Gastroesophageal sphincter (tissue), 4 donors: ENCODE measurements around the gene DLK1. TPM values are rescaled to one million over a fixed set of nuclear protein-coding genes. Genes with fewer than 3 reads are reported as not detected.

Experiments used
- ATAC-seq: fragments of 150-250 bp; one replicate; pipeline ENCODE4 v1.9.1; 2016; ENCODE audit warnings: mild to moderate bottlenecking, moderate library complexity
- H3K27ac ChIP-seq, 4 donors: fragments of 200-600 bp; sonication (generic) in 3 of 4; 1 replicate in 3 of 4; 2 replicates in 1 of 4; pipeline ENCODE4 v1.5.1; 2016 to 2019
- H3K27me3 ChIP-seq: fragments of 200-600 bp; sonication (generic); one replicate; pipeline ENCODE4 v1.5.1; 2019
- H3K36me3 ChIP-seq, 2 donors: fragments of 200-600 bp; sonication (generic); one replicate each; pipeline ENCODE4 v1.5.1; 2019; ENCODE audit warnings: control low read depth in 1 of 2
- H3K4me1 ChIP-seq, 3 donors: fragments of 200-600 bp; sonication (generic); 1 replicate in 2 of 3; 2 replicates in 1 of 3; pipeline ENCODE4 v1.5.1; 2016 to 2019; ENCODE audit warnings: control low read depth in 2 of 3
- H3K4me3 ChIP-seq, 2 donors: fragments of 200-600 bp; sonication (generic); one replicate each; pipeline ENCODE4 v1.5.1; 2019; ENCODE audit warnings: mild to moderate bottlenecking in 1 of 2, moderate library complexity in 1 of 2
- H3K9me3 ChIP-seq, 3 donors: fragments of 200-600 bp; sonication (generic); one replicate each; pipeline ENCODE4 v1.5.1; 2017 to 2019; ENCODE audit warnings: control low read depth in 2 of 3
- EP300 ChIP-seq: sonication (generic); formaldehyde crosslinking; IDR thresholded peaks from one replicate; pipeline ENCODE4 v1.6.1; 2017; ENCODE audit warnings: antibody characterized with exemption, mild to moderate bottlenecking
- POLR2A ChIP-seq, 2 donors: fragments of 450-650 bp; IDR thresholded peaks; one replicate each; pipeline ENCODE4 v1.6.1; 2017; ENCODE audit warnings: antibody characterized with exemption in 2 of 2, mild to moderate bottlenecking in 2 of 2, moderate library complexity in 1 of 2
- POLR2AphosphoS5 ChIP-seq: sonication (generic); formaldehyde crosslinking; IDR thresholded peaks from one replicate; pipeline ENCODE4 v1.6.1; 2017; ENCODE audit warnings: antibody characterized with exemption
- WGBS, 2 donors: methylation state at CpG; one replicate each; pipeline ENCODE4 v1.1.5; 2018; ENCODE audit warnings: low coverage in 1 of 2; 5-methylcytosine and 5-hydroxymethylcytosine counted together
- total RNA-seq, 4 donors: library from RNA; depleted of rRNA; stranded (reverse); fragments of >200 nt; gene quantifications; one replicate each; pipeline ENCODE4 v1.1.0, GENCODE V29; 2016
- TF ChIP-seq, protein P1 (sequence below), 4 experiments: fragments of 200-600 bp in 2 of 4; fragments of 450-650 bp in 2 of 4; sonication (generic) in 1 of 4; IDR thresholded peaks; one replicate each; pipeline ENCODE4 v1.5.1; 2017 to 2019; ENCODE audit warnings: antibody characterized with exemption in 4 of 4, mild to moderate bottlenecking in 2 of 4, moderate library complexity in 2 of 4

Gene DLK1
- total RNA-seq, 4 donors from 2014 or later = not detected

DNA sequence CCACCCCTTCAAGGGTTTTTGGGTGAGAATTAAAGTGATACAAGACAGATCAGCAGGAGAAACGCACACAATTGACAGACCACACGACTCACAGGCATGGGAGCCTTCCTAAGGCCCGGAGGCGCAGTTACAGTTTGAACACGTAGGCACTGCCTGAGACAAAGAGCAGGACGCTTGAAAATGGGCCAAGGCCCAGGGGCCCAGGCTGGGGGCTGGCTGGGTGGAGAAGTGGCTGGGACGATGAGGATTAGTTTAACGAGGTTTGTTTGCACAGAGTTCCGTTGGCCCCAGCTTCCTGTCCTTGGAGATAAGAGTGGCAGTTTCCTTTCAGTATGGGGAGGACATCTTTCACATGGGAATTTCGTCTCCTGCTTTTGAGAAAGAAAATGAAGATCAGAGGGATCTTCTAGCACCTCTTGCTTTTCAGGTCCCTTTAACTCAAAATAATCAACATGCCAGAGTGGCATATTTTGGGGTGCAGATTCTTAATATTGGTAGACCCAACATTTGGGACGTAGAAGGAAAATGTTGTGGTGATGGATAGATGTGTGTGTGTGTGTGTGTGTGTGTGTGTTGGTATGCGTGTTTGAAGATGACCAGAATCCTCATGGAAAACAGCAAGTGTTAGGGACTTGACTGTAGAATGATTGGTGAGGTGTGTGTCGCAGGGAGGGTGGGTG lies 44.6 kb downstream of the DLK1 start:
- H3K27me3 ChIP-seq = peaks cover 45% of the 10 kb centered on the region
- H3K4me1 ChIP-seq = no peaks in the 10 kb centered on the region
- TF ChIP-seq, protein P1, sequence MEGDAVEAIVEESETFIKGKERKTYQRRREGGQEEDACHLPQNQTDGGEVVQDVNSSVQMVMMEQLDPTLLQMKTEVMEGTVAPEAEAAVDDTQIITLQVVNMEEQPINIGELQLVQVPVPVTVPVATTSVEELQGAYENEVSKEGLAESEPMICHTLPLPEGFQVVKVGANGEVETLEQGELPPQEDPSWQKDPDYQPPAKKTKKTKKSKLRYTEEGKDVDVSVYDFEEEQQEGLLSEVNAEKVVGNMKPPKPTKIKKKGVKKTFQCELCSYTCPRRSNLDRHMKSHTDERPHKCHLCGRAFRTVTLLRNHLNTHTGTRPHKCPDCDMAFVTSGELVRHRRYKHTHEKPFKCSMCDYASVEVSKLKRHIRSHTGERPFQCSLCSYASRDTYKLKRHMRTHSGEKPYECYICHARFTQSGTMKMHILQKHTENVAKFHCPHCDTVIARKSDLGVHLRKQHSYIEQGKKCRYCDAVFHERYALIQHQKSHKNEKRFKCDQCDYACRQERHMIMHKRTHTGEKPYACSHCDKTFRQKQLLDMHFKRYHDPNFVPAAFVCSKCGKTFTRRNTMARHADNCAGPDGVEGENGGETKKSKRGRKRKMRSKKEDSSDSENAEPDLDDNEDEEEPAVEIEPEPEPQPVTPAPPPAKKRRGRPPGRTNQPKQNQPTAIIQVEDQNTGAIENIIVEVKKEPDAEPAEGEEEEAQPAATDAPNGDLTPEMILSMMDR (IDR thresholded peaks at IDR 0.05) = no peak
- TF ChIP-seq EP300 = no peak
- no peak for TF ChIP-seq POLR2AphosphoS5
- TF ChIP-seq POLR2A (IDR thresholded peaks at IDR 0.05) = no peak
- ATAC-seq = no peak
- H3K36me3 ChIP-seq = no peaks in the 10 kb centered on the region
- H3K4me3 ChIP-seq = no peak overlapping the region
- 61 to 69% methylated on average over 6 to 11 of the region's 13 CpGs for WGBS, 2 donors
- peaks cover 0 to 23% (median 0%) of the 10 kb centered on the region in 3 donors for H3K9me3 ChIP-seq
- H3K27ac ChIP-seq = no peak overlapping the region

DNA sequence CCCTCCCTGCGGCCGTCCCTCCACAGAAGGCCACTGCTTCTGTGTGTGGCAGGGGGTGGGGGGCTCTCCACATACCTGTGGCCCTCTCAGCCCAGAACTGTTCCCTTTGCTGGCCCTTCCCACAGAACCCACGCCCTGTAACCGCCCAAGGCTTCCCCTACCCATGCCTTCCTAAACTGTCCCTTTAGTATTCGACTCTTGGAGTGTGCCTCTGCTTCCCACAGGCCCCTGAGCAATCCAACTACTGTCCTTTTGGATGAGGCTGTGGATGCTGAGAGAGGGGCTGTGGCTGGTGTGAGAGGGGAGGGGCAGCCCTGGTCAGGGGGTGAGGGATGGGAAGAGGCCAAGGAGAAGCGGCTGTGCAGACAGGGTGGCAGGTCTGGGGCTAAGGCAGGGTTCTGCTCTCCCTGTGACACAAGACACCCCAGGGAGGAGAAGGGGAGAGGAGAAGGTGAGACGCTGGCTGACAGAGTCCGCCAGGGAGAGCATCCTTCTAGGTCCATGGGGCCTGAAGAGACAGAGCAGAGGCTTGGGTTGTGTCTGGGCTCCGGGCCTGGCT lies 46.0 kb downstream of the DLK1 start:
- WGBS, 2 donors = 0% methylated on average over 1 of the region's 9 CpGs; no CpG with 5 or more reads in 1 of the 2 donors
- H3K27ac ChIP-seq = no peak overlapping the region
- H3K27me3 ChIP-seq = peaks cover 42% of the 10 kb centered on the region
- no peak for TF ChIP-seq EP300
- TF ChIP-seq POLR2A (IDR thresholded peaks at IDR 0.05) = no peak
- TF ChIP-seq POLR2AphosphoS5 = no peak
- TF ChIP-seq, protein P1 (IDR thresholded peaks at IDR 0.05) = no peak
- no peaks in the 10 kb centered on the region for H3K36me3 ChIP-seq
- H3K4me1 ChIP-seq = no peaks in the 10 kb centered on the region
- ATAC-seq = no peak
- no peak overlapping the region for H3K4me3 ChIP-seq
- peaks cover 0 to 23% (median 0%) of the 10 kb centered on the region in 3 donors for H3K9me3 ChIP-seq

- no peak overlapping the region for H3K4me3 ChIP-seq
- 97% methylated on average over 3 of the region's 16 CpGs; no CpG with 5 or more reads in 1 of the 2 donors for WGBS, 2 donors
- no peaks in the 10 kb centered on the region for H3K4me1 ChIP-seq
- no peak for ATAC-seq
- no peaks in the 10 kb centered on the region for H3K36me3 ChIP-seq
- H3K9me3 ChIP-seq = peaks cover 0 to 23% (median 0%) of the 10 kb centered on the region in 3 donors
- TF ChIP-seq, protein P1 (IDR thresholded peaks at IDR 0.05) = no peak
- TF ChIP-seq POLR2A (IDR thresholded peaks at IDR 0.05) (no peak), EP300 (no peak), POLR2AphosphoS5 (no peak)
- H3K27ac ChIP-seq = no peak overlapping the region
- H3K27me3 ChIP-seq = peaks cover 34% of the 10 kb centered on the region
These were observed 46.9 kb downstream of the DLK1 start for GRCh38 chr14:100773331-100774163.

DNA sequence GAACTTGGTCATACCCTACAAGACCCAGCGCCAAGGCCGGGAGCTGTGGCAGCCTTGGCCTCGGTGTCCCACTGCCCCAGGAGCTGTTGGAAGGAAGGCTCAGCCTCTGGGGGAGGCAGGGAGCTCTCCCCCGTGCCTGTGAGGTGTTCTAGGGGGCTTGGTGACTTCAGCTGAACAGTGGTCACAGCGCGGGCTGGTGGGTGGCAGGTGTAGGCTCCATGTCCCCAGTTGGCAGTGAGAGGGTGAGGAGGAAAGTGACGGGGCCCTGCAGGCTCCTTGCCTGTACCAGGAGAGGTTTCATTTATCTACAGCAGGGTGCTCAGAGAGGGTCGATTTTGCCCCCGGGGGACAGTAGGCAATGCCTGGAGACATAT lies 47.5 kb downstream of the DLK1 start:
- no peak overlapping the region for H3K27ac ChIP-seq

More for the DNA sequence above, 47.5 kb downstream of the DLK1 start:
- Histone ChIP-seq H3K36me3 (no peaks in the 10 kb centered on the region), H3K9me3 (peaks cover 0 to 23% (median 0%) of the 10 kb centered on the region in 3 donors), H3K4me1 (no peaks in the 10 kb centered on the region), H3K4me3 (no peak overlapping the region), H3K27me3 (peaks cover 28% of the 10 kb centered on the region)
- ATAC-seq = no peak
- TF ChIP-seq POLR2A (IDR thresholded peaks at IDR 0.05) (no peak), POLR2AphosphoS5 (no peak), EP300 (no peak)
- TF ChIP-seq, protein P1 (IDR thresholded peaks at IDR 0.05) = no peak
- WGBS, 2 donors = 80 to 93% methylated on average over 2 of the region's 9 CpGs
